ENCODE measurements around the gene CAPN5.

GRCh38 chr11:77083566-77084245 lies 16.9 kb downstream of the CAPN5 start:
- TF ChIP-seq POLR2AphosphoS5 (IDR thresholded peaks at IDR 0.05) (no peak), POLR2A (IDR thresholded peaks at IDR 0.05) (no peak)
